ENCODE measurements around the gene SI. TPM values are rescaled to one million over a fixed set of nuclear protein-coding genes. Genes with fewer than 3 reads are reported as not detected.

Gene SI
- total RNA-seq, result not detected in 2 replicates

GRCh38 chr3:165078293-165078692, at the start of gene SI:
Gene SI, minus strand, starts transcription at chr3:165078496. Its CDS starts 2,484 bp downstream, at chr3:165076012.
- no peaks in the 10 kb centered on the region for H3K27me3 Mint-ChIP-seq (ENCODE audit: low read depth)
- no peaks in the 10 kb centered on the region for H3K36me3 Mint-ChIP-seq (ENCODE audit: low read depth)
- no peak for DNase-seq (ENCODE audit: low spot score)
- peaks cover 13% of the 10 kb centered on the region for H3K9me3 Mint-ChIP-seq
- intact Hi-C loops (cut with micrococcal nuclease), result no loop called here
- no peak within 1 kb of the TSS for H3K4me3 Mint-ChIP-seq (ENCODE audit: low read depth)
- no peaks in the 10 kb centered on the region for H3K4me1 Mint-ChIP-seq (ENCODE audit: low read depth)
- H3K27ac Mint-ChIP-seq, result no peak within 1 kb of the TSS

GRCh38 chr3:165125836-165126235, 47.5 kb upstream of the SI start:
- peaks cover 27% of the 10 kb centered on the region for H3K9me3 Mint-ChIP-seq
- H3K4me3 Mint-ChIP-seq (ENCODE audit: low read depth), result no peak overlapping the region
- no peaks in the 10 kb centered on the region for H3K4me1 Mint-ChIP-seq (ENCODE audit: low read depth)

GRCh38 chr3:165111401-165111800, 33.1 kb upstream of the SI start:
- no peak overlapping the region for H3K4me3 Mint-ChIP-seq (ENCODE audit: low read depth)
- intact Hi-C loops (cut with micrococcal nuclease), result no loop called here
- peaks cover 1% of the 10 kb centered on the region for H3K9me3 Mint-ChIP-seq
- no peaks in the 10 kb centered on the region for H3K36me3 Mint-ChIP-seq (ENCODE audit: low read depth)
- H3K27ac Mint-ChIP-seq, result no peak overlapping the region
- no peaks in the 10 kb centered on the region for H3K27me3 Mint-ChIP-seq (ENCODE audit: low read depth)
- no peak for DNase-seq (ENCODE audit: low spot score)
- no peaks in the 10 kb centered on the region for H3K4me1 Mint-ChIP-seq (ENCODE audit: low read depth)

More at GRCh38 chr3:165125836-165126235, 47.5 kb upstream of the SI start:
- Mint-ChIP-seq H3K27me3 (ENCODE audit: low read depth) (no peaks in the 10 kb centered on the region), H3K36me3 (ENCODE audit: low read depth) (no peaks in the 10 kb centered on the region), H3K27ac (no peak overlapping the region)
- no peak for DNase-seq (ENCODE audit: low spot score)
- intact Hi-C loops (cut with micrococcal nuclease), result no loop called here

- Mint-ChIP-seq H3K4me1 (ENCODE audit: low read depth) (no peaks in the 10 kb centered on the region), H3K27ac (no peak overlapping the region), H3K4me3 (ENCODE audit: low read depth) (no peak overlapping the region), H3K36me3 (ENCODE audit: low read depth) (no peaks in the 10 kb centered on the region), H3K27me3 (ENCODE audit: low read depth) (no peaks in the 10 kb centered on the region), H3K9me3 (peaks cover 7% of the 10 kb centered on the region)
- no peak for DNase-seq (ENCODE audit: low spot score)
- intact Hi-C loops (cut with micrococcal nuclease), result no loop called here
Observed at GRCh38 chr3:165103616-165104015, 25.3 kb upstream of the SI start.

- no peak for DNase-seq (ENCODE audit: low spot score)
- Mint-ChIP-seq H3K27ac (no peak overlapping the region), H3K4me3 (ENCODE audit: low read depth) (no peak overlapping the region), H3K9me3 (peaks cover 8% of the 10 kb centered on the region), H3K4me1 (ENCODE audit: low read depth) (no peaks in the 10 kb centered on the region), H3K27me3 (ENCODE audit: low read depth) (no peaks in the 10 kb centered on the region), H3K36me3 (ENCODE audit: low read depth) (no peaks in the 10 kb centered on the region)
- intact Hi-C loops (cut with micrococcal nuclease), result no loop called here
Observed at GRCh38 chr3:165082650-165083049, 4.4 kb upstream of the SI start.

GRCh38 chr3:165081183-165081582, 2.9 kb upstream of the SI start:
- H3K9me3 Mint-ChIP-seq, result peaks cover 13% of the 10 kb centered on the region
- H3K27me3 Mint-ChIP-seq (ENCODE audit: low read depth), result no peaks in the 10 kb centered on the region
- H3K36me3 Mint-ChIP-seq (ENCODE audit: low read depth), result no peaks in the 10 kb centered on the region
- no peak overlapping the region for H3K27ac Mint-ChIP-seq
- no peak overlapping the region for H3K4me3 Mint-ChIP-seq (ENCODE audit: low read depth)
- intact Hi-C loops (cut with micrococcal nuclease), result no loop called here
- no peaks in the 10 kb centered on the region for H3K4me1 Mint-ChIP-seq (ENCODE audit: low read depth)
- no peak for DNase-seq (ENCODE audit: low spot score)

- intact Hi-C loops (cut with micrococcal nuclease), result no loop called here
- Mint-ChIP-seq H3K27ac (no peak overlapping the region), H3K4me3 (ENCODE audit: low read depth) (no peak overlapping the region), H3K4me1 (ENCODE audit: low read depth) (no peaks in the 10 kb centered on the region), H3K9me3 (peaks cover 10% of the 10 kb centered on the region), H3K36me3 (ENCODE audit: low read depth) (no peaks in the 10 kb centered on the region), H3K27me3 (ENCODE audit: low read depth) (no peaks in the 10 kb centered on the region)
- DNase-seq (ENCODE audit: low spot score), result no peak
Observed at GRCh38 chr3:165075695-165076094, 2.6 kb downstream of the SI start.

GRCh38 chr3:165070682-165071081, 7.6 kb downstream of the SI start:
- H3K27me3 Mint-ChIP-seq (ENCODE audit: low read depth), result no peaks in the 10 kb centered on the region
- H3K9me3 Mint-ChIP-seq, result peaks cover 11% of the 10 kb centered on the region
- H3K4me1 Mint-ChIP-seq (ENCODE audit: low read depth), result no peaks in the 10 kb centered on the region
- intact Hi-C loops (cut with micrococcal nuclease), result no loop called here
- DNase-seq (ENCODE audit: low spot score), result no peak
- no peaks in the 10 kb centered on the region for H3K36me3 Mint-ChIP-seq (ENCODE audit: low read depth)
- H3K27ac Mint-ChIP-seq, result no peak overlapping the region
- H3K4me3 Mint-ChIP-seq (ENCODE audit: low read depth), result no peak overlapping the region

DNA sequence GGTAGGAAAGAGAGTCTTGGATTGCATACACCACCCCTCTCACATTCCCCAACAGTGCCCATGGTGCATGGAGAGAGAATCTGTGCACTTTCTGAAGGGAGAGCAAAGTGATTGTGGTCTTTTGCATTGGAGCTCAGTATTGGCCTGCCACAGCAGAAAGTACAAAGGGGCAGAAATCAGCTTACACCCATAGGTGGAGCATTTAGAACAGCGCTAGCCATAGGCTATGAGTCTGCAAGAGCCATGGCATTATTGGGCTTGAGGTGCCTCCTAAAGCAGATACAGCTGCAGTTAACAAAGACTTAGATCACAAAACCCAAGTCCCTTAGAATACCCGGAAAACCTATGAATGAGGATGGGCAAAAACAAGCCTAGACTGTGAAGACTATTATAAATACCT, 21.8 kb downstream of the SI start:
- intact Hi-C loops (cut with micrococcal nuclease), result no loop called here
- H3K4me1 Mint-ChIP-seq (ENCODE audit: low read depth), result no peaks in the 10 kb centered on the region
- no peaks in the 10 kb centered on the region for H3K27me3 Mint-ChIP-seq (ENCODE audit: low read depth)
- no peaks in the 10 kb centered on the region for H3K36me3 Mint-ChIP-seq (ENCODE audit: low read depth)
- no peak for DNase-seq (ENCODE audit: low spot score)
- no peak overlapping the region for H3K27ac Mint-ChIP-seq
- no peak overlapping the region for H3K4me3 Mint-ChIP-seq (ENCODE audit: low read depth)
- H3K9me3 Mint-ChIP-seq, result peaks cover 13% of the 10 kb centered on the region

DNA sequence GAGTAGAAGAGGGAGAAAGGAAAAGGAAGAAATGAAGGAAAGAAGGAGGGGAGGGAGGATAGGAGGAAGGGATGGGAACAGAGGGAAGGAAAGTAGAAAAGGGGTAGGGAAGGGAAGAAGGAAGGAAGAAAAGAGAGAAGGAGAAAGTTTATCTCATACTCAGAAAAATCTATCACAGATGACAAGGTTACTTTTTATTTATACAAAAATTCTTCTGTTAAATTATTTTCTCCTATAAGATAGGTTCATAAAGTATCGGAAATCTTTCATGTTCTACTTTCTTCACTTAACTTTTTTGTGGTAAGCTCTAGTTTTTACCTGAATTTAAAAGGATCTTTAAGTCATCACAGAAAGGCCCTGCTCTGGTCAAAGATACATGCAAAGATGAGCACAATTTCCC, 38.1 kb downstream of the SI start:
- Mint-ChIP-seq H3K4me3 (ENCODE audit: low read depth) (no peak overlapping the region), H3K9me3 (peaks cover 9% of the 10 kb centered on the region), H3K27me3 (ENCODE audit: low read depth) (no peaks in the 10 kb centered on the region), H3K4me1 (ENCODE audit: low read depth) (no peaks in the 10 kb centered on the region), H3K36me3 (ENCODE audit: low read depth) (no peaks in the 10 kb centered on the region), H3K27ac (no peak overlapping the region)
- no peak for DNase-seq (ENCODE audit: low spot score)
- intact Hi-C loops (cut with micrococcal nuclease), result no loop called here

- Mint-ChIP-seq H3K4me3 (ENCODE audit: low read depth) (no peak overlapping the region), H3K27me3 (ENCODE audit: low read depth) (no peaks in the 10 kb centered on the region), H3K9me3 (peaks cover 19% of the 10 kb centered on the region), H3K36me3 (ENCODE audit: low read depth) (no peaks in the 10 kb centered on the region), H3K27ac (no peak overlapping the region), H3K4me1 (ENCODE audit: low read depth) (no peaks in the 10 kb centered on the region)
- intact Hi-C loops (cut with micrococcal nuclease), result no loop called here
- DNase-seq (ENCODE audit: low spot score), result no peak
Observed at GRCh38 chr3:165011557-165011956, 66.7 kb downstream of the SI start.

DNA sequence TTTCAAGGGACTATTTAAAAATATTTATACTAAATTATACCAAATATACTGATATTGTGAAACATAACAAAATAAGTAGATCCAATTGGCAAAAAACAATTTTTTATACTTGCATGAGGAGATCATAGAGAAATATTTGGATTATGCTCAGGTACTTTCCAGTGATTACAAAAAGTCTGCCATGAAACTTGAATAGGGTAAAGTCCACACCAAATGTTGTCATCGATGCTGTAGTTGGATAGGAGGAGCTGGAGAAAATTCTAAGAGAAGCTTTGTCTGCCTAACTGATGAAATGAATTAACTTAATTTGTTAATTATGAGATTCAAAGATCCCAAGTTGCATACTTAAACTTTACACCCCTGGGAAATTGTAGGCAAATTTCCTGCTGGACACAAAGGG, 93.3 kb downstream of the SI start:
- H3K4me1 Mint-ChIP-seq (ENCODE audit: low read depth), result no peaks in the 10 kb centered on the region
- no peak for DNase-seq (ENCODE audit: low spot score)
- H3K27ac Mint-ChIP-seq, result no peak overlapping the region
- intact Hi-C loops (cut with micrococcal nuclease), result no loop called here
- no peaks in the 10 kb centered on the region for H3K36me3 Mint-ChIP-seq (ENCODE audit: low read depth)
- no peaks in the 10 kb centered on the region for H3K27me3 Mint-ChIP-seq (ENCODE audit: low read depth)
- no peak overlapping the region for H3K4me3 Mint-ChIP-seq (ENCODE audit: low read depth)
- peaks cover 12% of the 10 kb centered on the region for H3K9me3 Mint-ChIP-seq

DNA sequence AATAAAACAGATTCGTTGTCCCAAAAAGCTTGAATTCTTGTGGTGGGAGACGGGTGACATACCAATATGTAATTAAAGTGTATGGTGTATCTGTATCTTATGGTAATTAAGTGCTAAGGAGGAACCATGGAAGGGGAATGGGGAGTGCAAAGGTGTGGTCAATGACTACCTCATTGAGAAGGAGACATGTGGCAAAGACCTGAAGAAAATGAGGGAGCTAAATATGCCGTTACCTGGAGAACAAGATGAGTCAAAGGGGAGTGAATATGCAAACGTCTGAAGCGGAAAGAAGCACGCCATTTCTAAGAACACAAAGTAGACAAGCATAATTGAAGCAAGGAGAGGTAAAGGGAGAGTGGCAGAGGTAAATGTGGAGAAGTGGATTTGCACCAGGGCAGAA, 115.7 kb downstream of the SI start:
- no peak overlapping the region for H3K27ac Mint-ChIP-seq
- peaks cover 17% of the 10 kb centered on the region for H3K9me3 Mint-ChIP-seq
- no peaks in the 10 kb centered on the region for H3K4me1 Mint-ChIP-seq (ENCODE audit: low read depth)
- no peak overlapping the region for H3K4me3 Mint-ChIP-seq (ENCODE audit: low read depth)
- no peaks in the 10 kb centered on the region for H3K36me3 Mint-ChIP-seq (ENCODE audit: low read depth)
- H3K27me3 Mint-ChIP-seq (ENCODE audit: low read depth), result no peaks in the 10 kb centered on the region
- DNase-seq (ENCODE audit: low spot score), result no peak
- intact Hi-C loops (cut with micrococcal nuclease), result no loop called here

DNA sequence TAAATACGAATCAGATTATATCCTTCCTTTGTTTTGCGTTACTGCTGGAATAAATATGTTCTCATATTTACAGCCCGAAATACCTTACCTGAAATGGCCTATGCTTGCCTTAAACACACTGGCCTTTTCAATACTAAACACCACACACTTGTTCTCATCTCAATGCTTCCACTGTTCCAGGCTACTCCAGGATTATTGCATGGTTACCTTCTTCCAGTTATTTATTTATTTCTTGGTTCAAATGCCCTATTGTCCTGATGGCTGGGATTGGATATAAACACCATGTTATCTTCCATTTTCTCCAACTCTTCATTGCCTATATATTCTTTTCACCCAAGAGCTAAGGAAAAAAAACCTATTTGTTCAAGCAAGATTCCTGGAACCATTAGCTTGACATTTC, 125.3 kb downstream of the SI start:
- no peak for DNase-seq (ENCODE audit: low spot score)
- Mint-ChIP-seq H3K27ac (no peak overlapping the region), H3K4me3 (ENCODE audit: low read depth) (no peak overlapping the region), H3K27me3 (ENCODE audit: low read depth) (no peaks in the 10 kb centered on the region), H3K4me1 (ENCODE audit: low read depth) (no peaks in the 10 kb centered on the region), H3K36me3 (ENCODE audit: low read depth) (no peaks in the 10 kb centered on the region), H3K9me3 (peaks cover 12% of the 10 kb centered on the region)
- intact Hi-C loops (cut with micrococcal nuclease), result no loop called here
